Eye (tissue), 1 donor: ENCODE measurements around the gene RASGRF2.

ENCODE experiments used
- DNase-seq: peaks from one replicate; pipeline ENCODE4 v3.0.0-alpha.2; 2015

The RASGRF2 gene

DNA sequence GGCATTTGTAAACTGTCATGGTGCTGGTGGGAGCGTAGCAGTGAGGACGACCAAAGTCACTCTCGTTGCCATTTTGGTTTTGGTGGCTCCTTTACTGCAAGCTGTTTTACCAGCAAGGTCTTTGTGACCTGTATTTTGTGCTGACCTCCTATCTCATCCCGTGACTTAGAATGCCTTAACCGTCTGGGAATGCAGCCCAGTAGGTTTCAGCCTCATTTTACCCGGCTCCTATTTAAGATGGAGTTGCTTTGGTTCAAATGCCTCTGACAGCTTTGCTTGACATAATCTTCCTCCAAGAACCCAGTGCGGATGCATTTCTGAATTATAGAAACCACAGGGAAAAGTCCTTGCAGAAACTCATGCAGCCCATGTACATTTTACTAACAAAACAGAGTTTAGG, 3.9 kb upstream of the RASGRF2 start:
- no peak for DNase-seq

DNA sequence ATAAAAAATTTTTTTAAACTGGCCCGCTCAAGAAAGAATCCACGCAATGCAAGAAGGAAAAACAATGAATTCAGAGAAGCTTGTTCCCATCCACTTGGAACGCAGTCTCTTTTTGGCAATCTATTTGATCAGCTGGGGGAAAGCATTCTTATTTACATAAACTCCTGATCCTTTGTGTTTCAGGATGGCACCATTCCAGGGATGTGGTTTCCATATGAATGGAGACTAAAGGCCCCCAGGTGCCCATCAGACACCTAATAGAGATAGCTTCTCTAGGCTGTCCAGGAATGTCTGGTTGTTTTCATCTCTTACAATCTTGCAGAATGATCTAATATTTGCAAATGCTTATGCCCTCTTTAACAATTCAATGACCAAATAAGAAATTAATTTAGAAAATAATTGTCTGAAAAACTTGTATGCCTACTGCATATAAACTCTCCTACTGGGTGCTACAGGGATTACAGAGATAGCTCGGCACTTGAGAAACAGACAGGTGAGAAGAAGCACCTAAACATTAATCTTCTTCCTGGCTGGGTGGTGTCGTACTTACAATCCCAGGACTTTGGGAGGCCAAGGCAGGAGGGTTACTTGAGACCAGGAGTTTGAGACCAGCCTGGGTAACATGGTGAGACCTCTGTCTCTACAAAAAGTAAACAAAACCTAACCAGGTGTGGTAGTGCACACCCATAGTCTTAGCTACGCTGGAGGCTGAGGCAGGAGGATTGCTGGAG, 3.0 kb upstream of the RASGRF2 start:
- DNase-seq: no peak

DNA sequence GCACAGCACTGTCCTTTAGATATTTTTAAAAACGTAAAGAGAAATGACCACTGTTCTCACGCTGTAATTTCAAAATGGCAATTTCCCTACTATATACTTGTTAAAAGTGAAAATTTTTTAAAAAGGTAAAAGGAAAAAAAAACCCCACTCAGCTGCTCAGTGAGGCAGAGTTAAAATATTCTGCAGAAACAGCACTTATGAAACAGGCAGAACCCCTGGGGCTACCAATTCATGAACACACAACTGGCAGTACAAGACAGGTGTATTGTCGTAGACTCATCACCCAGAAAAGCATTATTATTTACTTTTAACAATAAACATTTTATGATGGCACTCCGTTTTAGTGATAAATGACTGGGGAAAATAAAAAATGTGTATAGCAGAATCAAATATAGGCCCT, 1.5 kb upstream of the RASGRF2 start:
- peak; percentile 47 for DNase-seq

DNA sequence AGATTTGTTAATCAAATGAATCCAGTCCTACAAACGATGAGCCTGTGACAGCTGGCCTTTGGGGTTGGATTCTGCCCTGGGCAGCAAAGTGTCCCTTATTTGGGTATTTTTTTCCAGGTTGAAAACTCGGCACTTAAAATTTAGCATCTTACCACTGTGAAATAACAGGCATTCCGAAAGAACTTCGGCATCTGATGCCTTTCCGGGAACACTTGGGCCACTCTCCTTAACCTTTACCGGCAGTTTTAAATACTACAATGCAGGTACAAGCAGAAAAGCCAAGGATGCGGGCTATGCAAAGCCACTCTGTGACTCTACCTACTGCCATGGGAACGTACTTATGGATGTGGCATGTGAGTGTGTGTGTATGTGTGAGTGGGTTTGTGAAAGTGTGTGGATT, 1.0 kb upstream of the RASGRF2 start:
- no peak for DNase-seq

DNA sequence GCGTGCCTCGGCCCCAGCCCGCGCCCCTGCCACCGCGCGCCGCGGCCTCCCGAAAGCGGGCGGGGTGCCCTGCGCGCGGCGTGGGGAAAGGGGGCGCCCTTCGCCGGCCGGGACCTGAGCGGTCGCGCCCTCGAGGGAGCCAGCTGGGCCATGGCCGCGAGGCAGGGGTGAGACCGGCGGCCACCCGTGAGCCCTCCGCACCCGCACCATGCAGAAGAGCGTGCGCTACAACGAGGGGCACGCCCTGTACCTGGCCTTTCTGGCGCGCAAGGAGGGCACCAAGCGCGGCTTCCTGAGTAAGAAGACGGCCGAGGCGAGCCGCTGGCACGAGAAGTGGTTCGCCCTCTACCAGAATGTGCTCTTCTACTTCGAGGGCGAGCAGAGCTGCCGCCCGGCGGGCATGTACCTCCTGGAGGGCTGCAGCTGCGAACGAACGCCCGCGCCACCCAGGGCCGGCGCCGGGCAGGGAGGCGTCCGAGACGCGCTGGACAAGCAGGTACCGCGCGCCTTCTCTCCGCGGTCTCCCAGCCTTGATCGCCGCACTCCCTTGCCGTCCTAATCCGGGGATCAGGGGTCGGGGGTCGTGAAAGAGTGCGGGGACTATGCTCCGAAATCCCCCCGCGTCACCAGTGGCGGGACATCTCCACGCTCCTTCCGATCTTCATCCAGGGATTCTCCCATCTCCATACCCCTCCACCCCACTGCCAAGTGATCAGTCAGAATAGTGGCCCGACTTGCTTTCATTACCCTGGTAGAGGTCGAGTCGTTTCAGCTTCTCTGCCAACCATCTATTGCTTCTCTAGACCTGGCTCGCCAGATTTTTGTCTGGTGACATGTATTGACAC, 590 bp downstream of the RASGRF2 start:
- peak; percentile 71 for DNase-seq

DNA sequence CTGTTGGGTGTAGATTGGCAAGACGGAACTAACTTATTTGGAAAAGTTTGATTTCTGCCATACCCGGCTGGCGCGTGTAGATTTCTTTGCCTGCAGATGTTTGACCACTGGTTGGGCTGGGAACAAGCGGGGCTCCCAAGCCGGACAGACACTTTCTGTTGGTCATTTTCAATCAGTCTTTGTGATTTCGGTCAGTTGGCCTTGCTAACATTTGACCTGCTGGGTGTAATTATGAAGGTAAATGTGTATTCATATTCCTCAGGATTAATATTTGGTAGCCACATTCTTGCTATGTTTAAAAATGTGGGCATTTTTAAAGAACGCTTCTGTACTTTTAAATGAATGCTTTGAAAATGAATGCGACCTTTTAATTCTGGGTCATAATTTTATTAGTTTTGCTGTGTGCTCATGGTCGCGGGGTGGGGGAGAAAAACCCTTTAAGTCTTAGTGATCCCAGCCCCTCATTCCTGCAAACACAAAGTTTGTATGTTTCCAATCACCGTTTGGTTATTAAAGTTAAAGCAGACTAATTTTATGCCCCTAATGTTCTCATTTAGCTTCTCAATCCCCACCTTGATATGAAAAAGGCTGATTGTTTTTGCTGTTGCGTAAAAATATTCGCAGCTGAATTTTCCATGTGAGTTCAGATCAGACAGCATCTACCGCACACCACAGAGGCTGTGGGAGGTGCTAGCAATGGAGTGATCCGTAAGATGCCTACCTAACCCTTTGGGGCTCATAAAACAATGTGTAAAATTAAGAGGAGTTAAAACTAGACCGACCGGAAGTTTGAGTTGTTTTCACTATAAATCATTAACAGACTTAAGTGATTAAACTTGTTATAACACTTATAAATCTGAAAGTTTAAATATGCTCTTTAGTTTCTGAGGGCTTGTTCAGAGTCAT, 1.5 kb downstream of the RASGRF2 start:
- DNase-seq: peak; percentile 42

DNA sequence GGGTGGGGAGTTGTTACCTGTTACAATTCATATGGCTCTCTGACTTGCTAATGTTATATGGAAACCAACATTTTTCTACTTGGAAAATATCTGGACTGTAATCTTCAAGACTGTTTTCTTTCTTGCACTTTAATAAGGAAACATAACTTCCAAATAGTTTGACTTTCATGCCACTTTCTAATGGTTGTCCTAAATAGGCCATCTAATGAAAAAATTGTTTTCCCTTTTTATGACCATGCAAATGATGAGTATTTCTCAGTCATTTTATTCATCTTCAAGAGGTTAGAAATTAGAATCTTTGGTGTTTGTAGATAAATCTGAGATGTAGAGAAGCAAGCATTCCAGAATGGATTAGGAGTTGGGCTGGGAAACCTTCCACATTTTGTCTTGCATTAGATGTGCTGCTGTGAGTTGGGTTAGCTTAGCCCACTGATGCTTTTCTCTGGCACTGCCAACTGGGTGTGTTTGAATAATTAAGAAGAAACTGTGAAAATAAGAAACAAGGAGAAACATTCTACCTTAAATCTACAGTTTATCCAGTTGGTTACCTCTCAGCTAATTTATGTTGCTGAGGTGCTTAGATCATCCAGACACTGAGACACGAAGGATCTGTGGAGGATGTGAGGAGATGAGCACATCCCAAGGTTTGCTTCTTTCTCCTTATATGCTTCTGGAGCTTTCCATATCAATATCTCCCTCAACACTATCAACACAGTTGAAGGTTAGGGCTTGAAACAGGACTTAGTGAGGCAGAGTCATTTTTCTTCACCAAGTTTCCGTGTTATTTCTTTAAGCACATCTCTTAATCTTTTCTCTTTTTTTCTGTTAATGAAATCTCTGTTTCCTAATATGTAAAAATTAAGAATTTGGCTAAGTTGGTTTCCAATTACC, 2.7 kb downstream of the RASGRF2 start:
- DNase-seq: peak; percentile 11

DNA sequence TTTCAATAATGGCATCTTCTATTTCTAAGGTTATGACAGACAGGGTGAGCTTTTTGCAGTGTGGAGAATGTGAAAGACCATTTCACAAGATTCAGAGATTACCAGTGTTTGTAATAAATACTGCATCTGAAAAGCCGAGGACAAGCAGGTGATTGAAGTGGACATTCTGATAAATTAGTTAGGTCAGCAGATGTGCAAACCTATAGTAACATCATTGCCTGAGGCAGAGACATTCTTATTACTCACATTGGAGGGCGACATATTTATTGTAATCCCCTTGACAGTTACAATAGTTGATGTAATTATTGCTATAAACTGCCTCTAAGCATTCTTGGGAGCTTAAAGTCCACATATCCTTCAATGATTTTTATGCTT, 3.3 kb downstream of the RASGRF2 start:
- DNase-seq: peak; percentile 8

DNA sequence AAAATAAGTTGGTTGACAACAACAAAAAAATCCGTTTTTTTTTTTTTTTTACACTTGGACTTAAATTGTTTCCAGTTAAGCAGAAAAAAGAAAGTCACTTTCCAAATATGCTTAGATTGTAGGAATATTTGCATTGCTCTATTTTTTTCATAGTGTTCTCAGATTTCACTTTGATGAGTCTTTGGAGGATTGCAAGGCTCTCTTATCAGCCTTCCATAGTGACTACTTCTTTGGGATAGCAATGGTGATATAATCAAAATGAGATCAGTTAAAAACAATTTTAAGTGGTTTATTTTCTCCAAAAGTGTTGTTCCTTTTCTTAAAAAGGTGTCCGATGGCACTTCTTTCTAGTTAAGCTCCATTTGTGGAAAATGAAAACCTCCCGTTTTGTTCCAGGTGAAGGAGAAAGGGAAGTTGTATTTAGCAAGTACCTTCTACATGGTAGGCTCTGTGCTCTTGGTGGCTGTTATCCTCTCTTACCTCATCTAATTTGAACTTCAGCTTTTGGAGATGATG, 3.9 kb downstream of the RASGRF2 start:
- DNase-seq: no peak

DNA sequence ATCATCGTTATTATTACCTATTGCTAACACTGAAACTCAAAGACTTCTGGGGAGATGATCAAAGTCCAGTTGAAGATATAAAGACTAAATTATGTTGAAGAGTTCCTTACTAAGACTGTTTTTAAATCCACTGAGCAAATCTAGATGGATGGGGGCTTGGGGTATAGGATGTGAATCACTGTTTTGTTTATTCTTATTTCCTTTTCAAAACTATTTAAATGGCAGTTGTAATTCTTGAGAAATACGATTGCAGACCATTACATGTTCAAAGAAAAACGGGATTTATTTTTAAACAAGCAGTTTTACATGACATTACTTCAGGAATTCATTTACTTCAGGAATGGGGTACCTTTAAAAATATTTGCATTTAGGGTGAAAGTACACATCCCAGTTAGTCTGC, 4.3 kb downstream of the RASGRF2 start:
- DNase-seq: no peak

DNA sequence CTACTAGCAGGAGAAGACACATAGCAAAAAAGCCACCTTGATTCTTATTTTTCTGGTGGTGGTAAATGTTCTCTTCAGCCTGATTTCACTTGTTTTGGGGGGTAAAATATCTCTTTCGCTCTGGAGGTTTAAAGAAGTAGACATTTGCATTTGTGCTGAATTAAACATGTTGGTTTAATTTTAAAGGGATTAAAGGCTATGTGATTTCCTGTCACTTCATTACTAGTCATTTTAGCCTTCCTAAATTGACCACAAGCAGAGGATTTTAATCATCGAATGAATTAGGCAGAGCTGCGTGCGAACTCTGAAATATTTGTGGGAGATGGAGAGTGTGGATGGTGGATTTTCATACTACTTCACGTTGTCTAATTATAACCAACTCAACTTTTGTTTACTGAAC, 4.8 kb downstream of the RASGRF2 start:
- DNase-seq: peak; percentile 4

DNA sequence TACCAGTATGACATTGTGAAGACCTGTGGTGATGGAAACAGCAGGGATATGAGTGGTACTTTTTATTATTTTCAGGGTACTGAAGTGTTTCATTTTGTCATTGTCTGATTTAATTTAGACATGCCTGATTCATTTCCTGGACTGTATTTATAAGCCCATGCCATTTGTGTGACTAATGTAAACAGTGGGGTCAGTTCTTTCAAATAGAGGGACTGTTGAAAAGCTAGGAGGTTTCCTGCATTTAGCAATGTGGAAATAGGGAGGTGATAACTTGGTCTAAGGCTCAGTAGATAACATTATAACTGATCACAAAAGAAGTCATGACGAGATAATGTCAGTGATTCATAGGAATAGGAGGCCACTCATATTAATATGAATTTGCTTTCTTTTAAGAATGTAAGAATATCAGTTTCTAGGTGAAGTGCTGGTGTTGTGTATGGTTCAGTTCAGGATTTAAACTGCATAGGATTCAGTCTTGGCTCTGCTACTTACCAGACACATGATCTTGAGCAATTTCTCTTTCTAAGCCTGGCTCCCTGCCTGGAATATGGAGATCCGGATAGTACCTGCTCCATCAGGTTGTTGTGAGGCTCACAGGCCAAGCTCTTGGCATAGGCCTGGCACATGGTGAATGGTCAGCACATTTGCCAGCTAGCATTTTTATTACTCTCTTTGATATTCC, 7.5 kb downstream of the RASGRF2 start:
- DNase-seq: no peak

DNA sequence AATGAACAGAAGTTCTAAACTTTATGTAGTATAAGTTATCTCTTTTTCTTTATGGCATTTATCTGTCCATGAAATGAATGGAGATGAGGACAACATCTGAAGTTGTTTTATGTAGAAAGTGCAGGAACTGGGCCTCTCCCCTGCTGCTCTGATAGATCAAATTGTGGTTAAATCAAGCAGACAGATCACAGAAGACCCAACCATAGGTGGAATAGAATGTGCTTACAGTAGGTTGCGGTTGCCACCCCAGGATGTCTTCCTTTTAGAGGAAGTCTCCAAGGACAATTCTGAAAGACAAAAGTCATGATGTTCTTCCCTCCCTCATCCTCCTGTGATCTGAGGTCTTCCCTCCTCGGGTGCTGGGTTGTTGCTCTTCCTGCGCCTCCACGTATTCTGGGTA, 12.9 kb downstream of the RASGRF2 start:
- DNase-seq: no peak

DNA sequence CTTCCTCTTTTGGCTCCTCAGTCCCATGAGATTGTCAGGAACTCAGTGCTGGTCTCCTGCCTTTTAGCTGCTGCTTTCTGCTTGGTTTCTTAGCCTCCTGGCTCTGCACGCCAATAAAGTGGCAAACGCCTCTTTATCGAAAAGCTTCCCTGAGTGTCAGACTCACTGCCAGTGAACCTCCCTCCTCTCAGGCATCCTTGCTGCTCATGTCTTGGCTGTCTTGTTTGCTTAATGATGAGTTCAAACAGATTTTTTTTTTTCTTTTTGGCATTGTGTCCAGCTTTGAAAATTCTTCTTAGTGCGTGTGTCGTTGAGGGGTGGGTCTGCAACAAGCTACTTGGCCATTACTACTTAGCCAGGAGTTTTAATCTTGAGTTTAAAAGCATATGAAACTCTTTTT, 14.9 kb downstream of the RASGRF2 start:
- peak; percentile 8 for DNase-seq

DNA sequence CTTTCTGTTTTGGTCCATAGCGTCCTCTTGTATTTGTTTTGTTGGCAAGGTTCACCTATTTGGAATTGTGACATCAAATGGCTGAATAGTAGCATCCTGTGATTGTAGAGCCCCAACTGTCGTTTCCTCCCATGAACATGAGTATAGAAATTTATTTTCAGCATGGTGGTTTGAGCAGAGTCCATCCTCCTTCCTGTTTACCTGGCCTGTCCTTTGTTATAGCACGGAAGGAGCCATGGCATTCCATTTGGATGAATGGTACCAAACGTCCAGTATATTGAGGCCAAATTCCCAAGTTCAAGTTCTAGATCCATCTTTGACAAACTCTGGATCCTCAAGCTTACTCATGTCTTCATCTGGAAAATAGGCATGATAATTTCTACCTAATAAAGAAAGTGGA, 16.8 kb downstream of the RASGRF2 start:
- no peak for DNase-seq

DNA sequence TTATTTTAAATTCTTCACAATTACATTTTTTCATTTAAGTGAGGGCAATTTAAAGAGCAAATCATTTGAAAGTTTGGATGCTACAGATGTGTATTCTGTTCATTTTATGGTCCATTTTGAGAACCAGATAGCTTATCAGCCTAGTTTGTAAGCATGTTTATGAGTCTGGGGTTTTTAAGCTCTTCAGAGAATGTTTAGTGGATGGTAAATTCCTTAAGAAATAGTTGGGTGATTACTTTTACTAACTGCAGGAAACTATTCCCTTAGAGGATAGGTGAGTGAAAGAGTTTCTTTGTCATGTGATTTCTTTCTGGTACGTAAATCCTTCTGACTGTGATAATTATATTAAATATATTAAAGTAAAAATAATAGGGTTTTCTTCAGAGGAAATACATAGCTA, 17.6 kb downstream of the RASGRF2 start:
- no peak for DNase-seq

DNA sequence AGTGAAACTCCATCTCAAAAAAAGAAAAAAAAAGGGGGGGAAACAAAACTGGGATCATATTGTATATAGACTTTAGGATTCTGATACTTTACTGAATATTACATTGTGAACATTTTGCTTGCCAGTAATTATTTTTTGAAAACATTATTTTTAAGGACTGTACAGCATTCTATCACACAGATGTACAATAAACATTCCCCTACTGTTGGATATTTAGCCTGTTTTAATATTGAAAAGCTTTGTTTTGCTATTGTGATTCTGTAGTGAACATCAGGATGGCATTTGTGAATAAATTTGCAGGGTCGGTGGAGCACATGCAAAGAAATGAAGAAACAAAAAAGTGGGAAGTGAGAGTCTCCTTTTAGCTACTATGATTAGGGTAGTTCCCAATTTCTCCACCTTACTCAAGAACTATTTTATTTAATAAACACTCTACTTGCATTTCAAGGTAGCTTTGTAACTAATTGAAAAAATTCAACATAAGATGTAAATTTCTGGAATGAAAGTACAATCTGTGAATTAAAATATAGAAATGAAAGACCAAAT, 18.7 kb downstream of the RASGRF2 start:
- DNase-seq: no peak

DNA sequence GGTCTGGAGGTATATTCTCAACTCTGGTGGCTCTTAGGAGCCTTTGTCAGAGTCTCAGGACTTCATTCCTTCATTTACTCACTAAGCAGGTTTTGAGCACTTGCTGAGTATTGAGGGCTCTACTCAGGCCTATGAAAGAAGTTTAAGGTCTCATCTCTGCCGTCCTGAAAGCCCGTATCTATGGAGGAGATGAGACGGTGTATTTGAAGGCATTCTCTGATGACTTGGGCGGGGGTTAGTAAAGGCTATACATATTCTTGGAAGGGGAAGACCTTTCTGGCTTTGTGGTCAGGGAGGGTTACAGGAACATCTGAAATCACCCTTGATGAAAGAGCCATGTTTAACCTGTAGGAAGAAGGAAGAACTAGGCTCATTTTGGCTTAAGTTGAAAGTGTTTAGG, 21.9 kb downstream of the RASGRF2 start:
- no peak for DNase-seq

DNA sequence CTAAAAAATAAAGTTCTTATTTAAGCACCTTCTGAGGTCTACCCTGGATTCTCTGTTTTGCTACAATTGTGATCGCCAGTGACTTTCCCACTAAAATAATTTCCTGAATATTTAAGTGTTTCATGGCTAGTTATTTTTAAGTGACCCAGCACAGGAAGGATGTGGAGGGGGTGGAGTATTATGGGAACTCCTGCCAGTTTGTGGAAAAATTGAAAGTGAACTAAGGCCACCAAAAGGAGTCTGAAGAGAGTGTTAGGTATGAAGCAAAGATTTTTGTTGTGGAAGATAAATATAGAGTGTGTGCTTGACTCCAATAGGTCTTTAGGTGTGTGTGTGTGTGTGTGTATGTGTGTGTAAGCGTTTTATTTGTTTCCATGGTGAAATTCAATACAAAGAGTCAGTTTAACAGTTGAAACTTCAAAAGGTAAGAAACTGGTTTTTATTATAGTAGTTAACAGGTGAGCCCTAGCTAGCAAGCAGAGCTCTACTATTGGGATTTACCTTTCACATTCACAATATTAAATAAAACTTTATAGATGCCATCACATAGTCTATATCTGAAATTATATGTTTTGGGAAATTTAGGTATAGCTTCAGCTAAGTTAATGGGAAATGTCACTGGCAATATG, 25.6 kb downstream of the RASGRF2 start:
- no peak for DNase-seq

DNA sequence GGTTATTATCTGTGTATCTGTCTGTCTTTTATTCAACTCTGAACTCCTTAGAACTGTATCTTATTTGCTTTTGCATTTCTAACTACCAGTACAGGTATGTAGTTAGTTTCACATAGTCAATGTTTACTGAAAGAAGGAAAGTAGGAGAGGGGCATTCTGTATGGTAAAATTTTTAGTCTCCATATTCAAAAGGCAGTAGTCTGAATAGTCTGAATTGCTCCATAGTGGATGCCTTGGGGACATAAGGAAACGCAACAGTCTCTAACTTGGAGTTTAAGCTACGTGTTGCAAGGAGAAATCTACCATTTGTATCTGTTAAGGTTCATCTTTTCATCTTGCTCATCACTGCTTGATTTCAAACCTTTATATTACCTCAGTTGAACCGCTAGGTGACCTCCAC, 26.2 kb downstream of the RASGRF2 start:
- no peak for DNase-seq
